Kidney epithelial cell (primary cell): Measurements from ENCODE around the gene ECEL1. TPM values are rescaled to one million over a fixed set of nuclear protein-coding genes. Genes with fewer than 3 reads are reported as not detected.

Experiments used
- DNase-seq: peaks from one replicate; pipeline ENCODE4 v3.0.0-alpha.2; 2010; ENCODE audit warnings: low read depth
- H3K27me3 ChIP-seq: 2 replicates; pipeline ENCODE4 v1.6.0; 2011; ENCODE audit warnings: low read length; ENCODE audit not compliant: control insufficient read depth, insufficient read depth
- H3K36me3 ChIP-seq: 2 replicates; pipeline ENCODE4 v1.5.1; 2011; ENCODE audit warnings: low read length; ENCODE audit not compliant: control insufficient read depth, insufficient read depth
- H3K4me3 ChIP-seq: 2 replicates; pipeline ENCODE4 v1.5.1; 2011; ENCODE audit warnings: low read depth, mild to moderate bottlenecking, control low read depth, low read length
- total RNA-seq: library from RNA; depleted of rRNA; stranded (reverse); fragments of >200 nt; gene quantifications from 2 replicates; pipeline ENCODE4 v1.2.3, GENCODE V29; 2015
- TF ChIP-seq, protein P1 (sequence below): IDR thresholded peaks from 2 replicates; pipeline ENCODE4 v1.5.1; 2011; ENCODE audit warnings: mild to moderate bottlenecking, moderate library complexity, low read length, control low read depth, inconsistent platforms; ENCODE audit not compliant: insufficient read depth, poor library complexity, severe bottlenecking

ECEL1 gene
- total RNA-seq, 1 donor from 2014 or later = 2.2 TPM

DNA sequence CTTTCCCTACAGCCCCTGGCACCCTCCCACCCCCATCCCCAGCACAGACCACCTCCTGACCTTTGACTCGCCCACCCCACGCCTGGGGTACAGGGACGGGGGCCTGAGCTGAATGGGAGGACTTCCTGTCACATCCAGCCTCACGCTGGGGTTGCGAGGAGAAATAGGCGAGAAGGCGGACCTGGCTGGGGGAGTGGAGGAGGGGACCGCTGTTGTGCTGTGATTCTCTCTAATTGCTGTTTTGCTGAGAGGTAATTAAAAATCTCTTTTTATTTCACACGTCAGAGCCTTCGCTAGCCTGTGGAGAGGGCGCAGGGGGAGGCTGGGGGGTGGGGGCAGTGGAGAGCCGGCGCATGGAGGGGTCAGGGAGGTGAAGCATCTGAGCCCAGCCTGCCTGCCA, 9.7 kb upstream of the ECEL1 start:
- Histone ChIP-seq H3K36me3 (no peaks in the 10 kb centered on the region), H3K27me3 (peaks cover 54% of the 10 kb centered on the region), H3K4me3 (no peak overlapping the region)
- DNase-seq = no peak
- TF ChIP-seq, protein P1, sequence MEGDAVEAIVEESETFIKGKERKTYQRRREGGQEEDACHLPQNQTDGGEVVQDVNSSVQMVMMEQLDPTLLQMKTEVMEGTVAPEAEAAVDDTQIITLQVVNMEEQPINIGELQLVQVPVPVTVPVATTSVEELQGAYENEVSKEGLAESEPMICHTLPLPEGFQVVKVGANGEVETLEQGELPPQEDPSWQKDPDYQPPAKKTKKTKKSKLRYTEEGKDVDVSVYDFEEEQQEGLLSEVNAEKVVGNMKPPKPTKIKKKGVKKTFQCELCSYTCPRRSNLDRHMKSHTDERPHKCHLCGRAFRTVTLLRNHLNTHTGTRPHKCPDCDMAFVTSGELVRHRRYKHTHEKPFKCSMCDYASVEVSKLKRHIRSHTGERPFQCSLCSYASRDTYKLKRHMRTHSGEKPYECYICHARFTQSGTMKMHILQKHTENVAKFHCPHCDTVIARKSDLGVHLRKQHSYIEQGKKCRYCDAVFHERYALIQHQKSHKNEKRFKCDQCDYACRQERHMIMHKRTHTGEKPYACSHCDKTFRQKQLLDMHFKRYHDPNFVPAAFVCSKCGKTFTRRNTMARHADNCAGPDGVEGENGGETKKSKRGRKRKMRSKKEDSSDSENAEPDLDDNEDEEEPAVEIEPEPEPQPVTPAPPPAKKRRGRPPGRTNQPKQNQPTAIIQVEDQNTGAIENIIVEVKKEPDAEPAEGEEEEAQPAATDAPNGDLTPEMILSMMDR = no peak

DNA sequence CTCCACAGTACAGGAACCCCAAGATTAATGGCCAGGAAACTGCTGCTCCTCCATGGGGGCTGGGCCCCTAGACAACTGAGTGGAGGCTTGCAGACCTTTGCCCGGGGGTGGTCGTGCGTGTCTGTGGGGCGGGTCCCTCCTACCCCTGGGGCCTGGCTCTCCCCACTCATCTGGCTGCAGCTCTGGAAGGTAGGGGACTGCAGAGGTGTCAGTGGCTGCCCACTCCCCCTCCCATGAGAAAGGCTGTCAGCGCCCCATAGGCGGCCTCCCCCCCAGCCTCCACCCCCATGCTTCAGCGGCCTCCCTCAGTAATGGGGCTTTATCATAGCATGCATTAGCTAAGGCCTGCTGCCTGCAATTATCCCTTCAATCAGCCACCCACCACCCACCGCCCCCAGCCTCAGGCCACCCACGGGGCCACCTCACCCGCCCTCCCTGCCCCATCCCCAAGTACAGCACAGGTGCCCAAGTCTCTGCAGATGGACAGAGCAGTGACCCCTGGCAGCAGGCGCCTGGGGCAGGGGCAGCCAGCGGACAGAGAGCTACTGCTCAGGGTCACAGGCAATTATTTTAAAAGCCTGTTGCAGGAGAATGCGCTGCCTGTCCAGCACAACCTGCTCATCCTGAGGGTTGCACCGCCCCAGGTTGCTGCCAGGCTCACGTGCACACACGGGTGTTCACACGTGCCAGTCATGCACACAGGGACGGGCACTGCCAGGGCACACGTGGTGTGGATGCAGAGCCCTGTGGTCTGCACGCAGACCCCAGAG, 9.1 kb upstream of the ECEL1 start:
- TF ChIP-seq, protein P1 = no peak
- peaks cover 48% of the 10 kb centered on the region for H3K27me3 ChIP-seq
- no peak for DNase-seq
- no peaks in the 10 kb centered on the region for H3K36me3 ChIP-seq
- H3K4me3 ChIP-seq = no peak overlapping the region

DNA sequence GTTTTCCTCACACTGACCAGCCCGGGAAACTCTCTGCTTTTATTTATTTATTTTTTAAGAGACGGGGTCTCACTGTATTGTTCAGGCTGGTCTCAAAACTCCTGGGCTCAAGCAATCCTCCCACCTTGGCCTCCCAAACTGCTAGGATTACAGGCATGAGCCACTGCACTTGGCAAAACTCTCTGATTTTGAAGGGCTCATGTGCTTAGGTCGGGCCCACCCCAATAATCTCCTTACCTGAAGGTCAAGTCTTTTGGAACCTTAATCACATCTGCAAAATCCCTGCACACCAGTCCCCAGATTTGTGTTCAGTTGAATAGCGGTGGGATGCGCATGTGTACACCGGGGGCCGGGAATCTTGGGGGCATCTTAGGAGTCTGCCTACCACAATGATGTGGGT, 7.7 kb upstream of the ECEL1 start:
- no peak overlapping the region for H3K4me3 ChIP-seq
- H3K36me3 ChIP-seq = no peaks in the 10 kb centered on the region
- peaks cover 40% of the 10 kb centered on the region for H3K27me3 ChIP-seq
- no peak for DNase-seq
- TF ChIP-seq, protein P1 = no peak

DNA sequence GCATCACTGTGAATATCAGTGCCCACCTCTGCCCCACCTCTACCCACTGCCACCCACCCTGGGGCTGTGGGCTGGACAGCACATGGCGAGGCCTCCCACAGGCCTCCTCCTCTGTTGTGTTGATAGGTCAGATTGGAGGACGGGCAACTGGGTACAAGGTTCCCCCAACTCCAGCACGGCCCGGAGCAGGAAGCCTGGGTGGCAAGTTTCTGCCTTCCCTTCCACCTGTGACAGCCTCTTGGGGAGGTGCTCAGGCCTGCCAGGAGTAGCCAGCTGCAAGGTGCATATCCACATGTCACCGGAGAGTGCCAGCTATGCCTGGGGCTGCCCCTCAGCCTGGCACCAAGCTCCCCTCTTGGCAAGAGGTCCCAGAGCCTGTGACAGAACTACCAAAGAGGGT, 6.9 kb upstream of the ECEL1 start:
- Histone ChIP-seq H3K27me3 (peaks cover 42% of the 10 kb centered on the region), H3K36me3 (no peaks in the 10 kb centered on the region), H3K4me3 (no peak overlapping the region)
- DNase-seq = no peak
- TF ChIP-seq, protein P1 = no peak

DNA sequence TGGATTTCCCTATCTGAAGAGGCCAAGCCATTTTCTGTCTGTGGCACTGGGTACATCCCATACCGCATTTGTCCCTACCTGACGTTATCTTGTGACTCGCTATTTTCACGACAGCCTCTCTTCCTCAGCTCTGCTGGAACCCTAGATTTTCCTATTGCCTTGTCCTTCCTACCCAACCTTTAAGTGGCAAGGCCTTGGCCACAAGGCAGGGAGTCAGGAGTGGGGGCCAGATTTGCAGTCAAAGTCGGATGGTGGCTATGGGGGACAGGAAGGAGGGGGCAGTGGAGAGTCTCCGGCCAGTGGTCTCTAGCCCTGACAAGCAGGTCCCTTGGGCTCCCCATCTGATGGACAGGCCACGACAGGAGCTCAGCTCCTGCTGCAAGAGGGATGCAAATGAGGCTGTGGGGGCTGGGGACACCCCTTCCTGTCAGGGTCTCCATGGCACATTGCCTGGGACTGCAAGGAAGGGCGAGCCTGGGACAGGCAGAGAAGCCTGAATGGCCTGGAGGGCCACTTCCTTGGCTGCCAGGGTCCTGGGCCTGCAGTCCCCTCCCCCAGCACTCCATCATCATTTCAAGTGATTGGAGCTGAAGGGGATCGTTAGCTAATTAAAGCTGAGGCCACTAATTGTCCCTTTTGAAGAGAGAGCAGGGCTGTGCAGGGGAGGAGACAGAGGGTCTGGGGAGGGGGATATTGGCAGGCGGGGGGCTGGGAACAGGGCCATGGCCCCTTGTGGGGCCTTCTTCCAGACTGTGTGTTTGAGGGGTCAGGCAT, 6.3 kb upstream of the ECEL1 start:
- no peak for DNase-seq
- no peaks in the 10 kb centered on the region for H3K36me3 ChIP-seq
- no peak overlapping the region for H3K4me3 ChIP-seq
- TF ChIP-seq, protein P1 = no peak
- peaks cover 39% of the 10 kb centered on the region for H3K27me3 ChIP-seq
